ENCODE measurements around the gene ZSWIM6. TPM values are rescaled to one million over a fixed set of nuclear protein-coding genes. Genes with fewer than 3 reads are reported as not detected.

The ZSWIM6 gene
- total RNA-seq, 1 donor from 2014 or later = 35.9 TPM

DNA sequence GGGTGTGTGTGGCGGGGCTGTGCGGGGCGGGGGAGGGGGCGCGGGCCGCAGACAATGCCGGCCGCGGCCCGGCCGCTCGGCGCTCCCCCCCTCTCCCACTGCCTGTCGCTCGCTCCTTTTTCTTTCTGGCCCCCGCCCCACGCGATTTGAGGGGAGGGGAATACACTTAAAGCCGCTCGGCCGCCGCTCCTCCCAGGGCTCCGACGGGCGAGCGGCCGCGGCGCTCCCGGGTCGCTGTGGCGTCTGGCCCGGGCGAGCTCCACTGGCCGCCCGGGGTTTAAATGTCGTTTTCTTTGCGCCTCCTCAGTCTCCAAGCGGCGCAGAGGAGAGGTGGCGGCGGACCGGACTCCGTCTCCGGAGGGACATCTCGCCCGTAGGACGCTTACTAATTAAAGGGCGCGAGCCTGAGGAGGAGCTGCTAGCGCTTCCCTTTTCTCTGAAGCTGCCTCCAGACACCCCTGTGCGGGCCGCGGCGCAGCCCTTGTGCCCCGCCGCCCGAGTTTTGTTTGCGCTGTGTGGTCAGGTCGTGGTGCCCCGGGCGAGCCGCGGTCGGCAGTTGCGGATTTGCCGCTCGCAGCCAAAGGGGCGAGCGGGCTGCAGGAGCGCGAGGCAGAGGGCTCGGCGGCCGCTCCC is 1.4 kb downstream of the ZSWIM6 start:
- H3K36me3 Mint-ChIP-seq = peaks cover 10% of the 10 kb centered on the region
- H3K9me3 Mint-ChIP-seq = peaks cover 4% of the 10 kb centered on the region
- H3K27ac Mint-ChIP-seq = peak overlapping the region; percentile 88
- peak overlapping the region; percentile 84 for H3K4me3 Mint-ChIP-seq
- peak in 1 of 2 experiments; percentile 59 for DNase-seq (ENCODE audit: low spot score in 2 of 2, unreplicated experiment in 2 of 2)
- TF ChIP-seq, protein P1, sequence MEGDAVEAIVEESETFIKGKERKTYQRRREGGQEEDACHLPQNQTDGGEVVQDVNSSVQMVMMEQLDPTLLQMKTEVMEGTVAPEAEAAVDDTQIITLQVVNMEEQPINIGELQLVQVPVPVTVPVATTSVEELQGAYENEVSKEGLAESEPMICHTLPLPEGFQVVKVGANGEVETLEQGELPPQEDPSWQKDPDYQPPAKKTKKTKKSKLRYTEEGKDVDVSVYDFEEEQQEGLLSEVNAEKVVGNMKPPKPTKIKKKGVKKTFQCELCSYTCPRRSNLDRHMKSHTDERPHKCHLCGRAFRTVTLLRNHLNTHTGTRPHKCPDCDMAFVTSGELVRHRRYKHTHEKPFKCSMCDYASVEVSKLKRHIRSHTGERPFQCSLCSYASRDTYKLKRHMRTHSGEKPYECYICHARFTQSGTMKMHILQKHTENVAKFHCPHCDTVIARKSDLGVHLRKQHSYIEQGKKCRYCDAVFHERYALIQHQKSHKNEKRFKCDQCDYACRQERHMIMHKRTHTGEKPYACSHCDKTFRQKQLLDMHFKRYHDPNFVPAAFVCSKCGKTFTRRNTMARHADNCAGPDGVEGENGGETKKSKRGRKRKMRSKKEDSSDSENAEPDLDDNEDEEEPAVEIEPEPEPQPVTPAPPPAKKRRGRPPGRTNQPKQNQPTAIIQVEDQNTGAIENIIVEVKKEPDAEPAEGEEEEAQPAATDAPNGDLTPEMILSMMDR (IDR thresholded peaks at IDR 0.05; ENCODE audit: unreplicated experiment) = no peak
- no peaks in the 10 kb centered on the region for H3K27me3 Mint-ChIP-seq (ENCODE audit: low read depth)
- peaks cover 47% of the 10 kb centered on the region for H3K4me1 Mint-ChIP-seq

DNA sequence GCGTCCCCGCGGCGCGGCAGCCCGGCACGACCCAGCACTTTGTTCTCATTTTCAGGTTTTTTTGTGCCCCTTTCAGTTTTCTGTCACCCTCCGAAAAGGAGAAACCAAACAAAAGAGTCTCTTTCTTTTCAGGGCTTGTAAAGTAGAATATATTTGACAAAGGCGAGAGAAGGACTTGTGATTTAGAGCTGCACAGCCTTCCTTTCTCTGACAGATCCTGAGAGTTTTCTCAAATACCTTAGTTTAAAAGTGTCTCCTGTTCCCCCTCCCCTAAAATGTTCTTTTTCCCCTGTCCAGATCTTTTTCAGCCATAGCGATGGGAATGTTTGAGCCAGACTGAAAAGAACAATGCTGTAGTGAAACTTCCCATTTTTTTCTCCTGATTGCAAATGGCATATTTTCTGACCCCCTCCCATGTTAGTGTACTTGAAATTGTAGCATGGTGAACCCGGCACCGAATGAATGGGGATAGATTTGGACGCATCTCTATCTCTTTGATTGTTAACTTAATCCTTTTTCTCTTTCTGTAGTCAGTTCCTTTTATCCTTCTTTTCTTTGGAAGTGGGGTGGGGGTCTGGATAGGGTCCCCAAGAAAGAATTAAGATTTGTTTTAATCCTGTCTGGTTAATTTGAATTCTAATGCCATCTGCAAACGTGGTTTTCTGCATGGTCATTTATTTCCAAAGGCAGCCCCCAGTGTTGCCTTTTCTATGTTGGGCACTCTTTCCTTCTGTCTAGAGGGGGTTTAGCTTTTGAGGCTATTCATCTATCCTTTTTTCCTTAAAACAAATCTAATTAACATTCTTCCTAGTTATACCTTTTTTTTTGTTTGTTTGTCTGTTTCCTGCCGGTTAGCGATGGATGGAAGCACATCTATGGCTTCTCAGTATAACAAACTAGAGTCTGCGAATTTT is 2.2 kb downstream of the ZSWIM6 start:
- no peak for DNase-seq (ENCODE audit: low spot score in 2 of 2, unreplicated experiment in 2 of 2)
- Mint-ChIP-seq H3K9me3 (peaks cover 4% of the 10 kb centered on the region), H3K27me3 (ENCODE audit: low read depth) (no peaks in the 10 kb centered on the region), H3K4me1 (peaks cover 43% of the 10 kb centered on the region), H3K4me3 (peak overlapping the region; percentile 84), H3K36me3 (peaks cover 10% of the 10 kb centered on the region), H3K27ac (peak overlapping the region; percentile 88)
- TF ChIP-seq, protein P1 (IDR thresholded peaks at IDR 0.05; ENCODE audit: unreplicated experiment) = no peak

GRCh38 chr5:61334868-61335615 is 3.0 kb downstream of the ZSWIM6 start:
- TF ChIP-seq, protein P1 (IDR thresholded peaks at IDR 0.05; ENCODE audit: unreplicated experiment) = no peak
- peaks cover 41% of the 10 kb centered on the region for H3K4me1 Mint-ChIP-seq
- DNase-seq (ENCODE audit: low spot score in 2 of 2, unreplicated experiment in 2 of 2) = peak in 1 of 2 experiments; percentile 54

DNA sequence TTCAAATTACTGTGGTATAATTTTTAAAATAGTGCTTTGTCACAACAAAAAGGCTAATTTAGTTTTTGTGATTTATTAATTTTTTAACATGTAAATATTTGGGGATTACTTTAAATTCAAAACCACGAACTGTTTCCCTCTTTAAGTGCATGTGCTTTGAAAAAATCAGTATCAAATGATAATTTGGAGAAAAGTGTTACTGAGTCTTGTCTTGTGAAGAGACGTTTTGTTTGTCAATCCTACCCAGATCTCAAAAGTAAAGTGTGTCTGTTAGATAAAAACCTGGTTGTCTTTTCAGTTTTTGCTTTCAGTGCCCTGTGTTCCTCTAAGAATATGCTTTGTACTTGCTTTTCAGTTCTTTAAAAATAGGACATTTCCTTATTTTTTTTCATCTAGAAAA is 7.7 kb downstream of the ZSWIM6 start:
- H3K4me3 Mint-ChIP-seq = no peak overlapping the region
- TF ChIP-seq, protein P1 (IDR thresholded peaks at IDR 0.05; ENCODE audit: unreplicated experiment) = no peak
- no peak for DNase-seq (ENCODE audit: low spot score in 2 of 2, unreplicated experiment in 2 of 2)
- peaks cover 58% of the 10 kb centered on the region for H3K4me1 Mint-ChIP-seq
- no peaks in the 10 kb centered on the region for H3K27me3 Mint-ChIP-seq (ENCODE audit: low read depth)
- H3K27ac Mint-ChIP-seq = no peak overlapping the region
- H3K9me3 Mint-ChIP-seq = peaks cover 4% of the 10 kb centered on the region
- H3K36me3 Mint-ChIP-seq = peaks cover 10% of the 10 kb centered on the region

More at GRCh38 chr5:61334868-61335615, 3.0 kb downstream of the ZSWIM6 start:
- Mint-ChIP-seq H3K4me3 (peak overlapping the region; percentile 84), H3K9me3 (peaks cover 4% of the 10 kb centered on the region), H3K27ac (peak overlapping the region; percentile 88), H3K27me3 (ENCODE audit: low read depth) (no peaks in the 10 kb centered on the region), H3K36me3 (peaks cover 10% of the 10 kb centered on the region)

DNA sequence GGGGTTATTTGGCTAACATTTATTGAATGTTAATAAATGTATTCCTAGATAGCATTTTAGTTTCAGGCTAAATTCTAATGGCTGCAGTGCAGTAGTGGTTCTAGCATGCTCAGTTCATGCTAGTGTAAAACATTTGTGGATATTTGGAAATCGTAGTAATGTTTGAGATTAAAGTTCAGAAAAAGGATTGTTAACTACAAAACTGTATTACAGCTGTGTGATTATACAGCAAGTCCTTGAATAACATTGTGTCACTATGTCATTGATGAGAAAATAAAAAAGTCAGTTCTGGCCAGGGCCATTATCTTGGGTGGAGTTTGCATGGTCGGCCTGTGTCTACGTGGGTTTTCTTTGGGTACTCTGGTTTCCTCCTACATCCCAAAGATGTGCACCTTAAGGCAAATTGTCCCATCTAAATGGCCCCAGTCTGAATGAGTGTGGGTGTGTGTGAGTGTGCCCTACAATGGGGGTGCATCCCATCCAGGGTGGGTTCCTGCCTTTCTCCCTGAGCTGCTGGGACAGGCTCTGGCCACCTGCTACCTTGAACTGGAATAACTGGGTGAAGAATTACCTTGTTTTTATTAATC is 8.8 kb downstream of the ZSWIM6 start:
- TF ChIP-seq, protein P1 (IDR thresholded peaks at IDR 0.05; ENCODE audit: unreplicated experiment) = no peak
- no peak for DNase-seq (ENCODE audit: low spot score in 2 of 2, unreplicated experiment in 2 of 2)
- H3K9me3 Mint-ChIP-seq = peaks cover 4% of the 10 kb centered on the region
- H3K27ac Mint-ChIP-seq = no peak overlapping the region
- H3K27me3 Mint-ChIP-seq (ENCODE audit: low read depth) = no peaks in the 10 kb centered on the region
- H3K36me3 Mint-ChIP-seq = peaks cover 10% of the 10 kb centered on the region
- peaks cover 52% of the 10 kb centered on the region for H3K4me1 Mint-ChIP-seq
- no peak overlapping the region for H3K4me3 Mint-ChIP-seq
